Body of pancreas (tissue), 4 donors: ENCODE results near the gene NOTUM.

ENCODE experiments used
- CTCF ChIP-seq, 7 experiments: fragments of 450-650 bp in 4 of 7; fragments of 200-600 bp in 3 of 7; sonication (generic) in 3 of 7; IDR thresholded peaks; one replicate each; pipeline ENCODE4 v1.5.1; 2016 to 2019; ENCODE audit warnings: antibody characterized with exemption in 7 of 7
- POLR2A ChIP-seq, 3 donors: fragments of 450-650 bp; IDR thresholded peaks; one replicate each; pipeline ENCODE4 v1.6.1; 2016; ENCODE audit warnings: antibody characterized with exemption in 3 of 3, mild to moderate bottlenecking in 2 of 3

GRCh38 chr17:81991684-81992305 is 30.8 kb upstream of the NOTUM start:
- TF ChIP-seq CTCF (IDR thresholded peaks at IDR 0.05): peak in 3 of 7 experiments; percentile 14 to 41 (median 41)
- TF ChIP-seq POLR2A (IDR thresholded peaks at IDR 0.05): peak in 2 of 3 donors; percentile 23 to 27
